Erythroblast (primary cell): ENCODE data around the gene NEK3.

Experiments
- GATA1 ChIP-seq: IDR thresholded peaks from 2 replicates; pipeline ENCODE4 v1.6.1; 2011; ENCODE audit warnings: low read depth, mild to moderate bottlenecking, control low read depth, low read length, moderate library complexity
- POLR2A ChIP-seq: IDR thresholded peaks from 2 replicates; pipeline ENCODE4 v1.6.1; 2011; ENCODE audit warnings: mild to moderate bottlenecking, low read length

DNA sequence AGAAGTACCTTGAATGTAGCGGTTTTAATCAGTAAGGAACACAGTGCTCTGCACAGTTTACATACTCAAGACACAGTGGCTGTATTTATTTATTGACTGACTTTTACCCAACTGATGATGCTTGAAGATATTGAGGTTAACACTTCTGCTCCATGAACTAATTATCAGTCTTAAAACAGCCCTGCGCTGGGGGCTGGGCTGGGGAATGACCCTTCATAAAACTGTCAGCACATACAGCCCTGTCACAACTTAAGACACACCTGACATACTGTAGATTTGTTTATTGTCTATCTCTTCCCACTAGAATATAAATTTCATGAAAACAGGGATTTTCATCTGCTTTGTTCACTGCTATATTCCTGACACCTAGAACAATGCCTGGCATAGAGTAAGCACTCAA lies 41.3 kb downstream of the NEK3 start:
- TF ChIP-seq POLR2A = no peak
- TF ChIP-seq GATA1 = no peak
